Measurements from ENCODE around the gene ACOT7. TPM values are rescaled to one million over a fixed set of nuclear protein-coding genes. Genes with fewer than 3 reads are reported as not detected.

The ACOT7 gene
- total and polyA plus RNA-seq, 12 donors: 4.0 to 40.4 (median 8.6) TPM

GRCh38 chr1:6244401-6245049 is 149.0 kb downstream of the ACOT7 start:
- Histone ChIP-seq H3K4me3 (no peak overlapping the region), H3K36me3 (no peaks in the 10 kb centered on the region), H3K9me3 (no peaks in the 10 kb centered on the region), H3K27me3 (peaks cover 24 to 98% (median 92%) of the 10 kb centered on the region in 7 donors), H3K4me1 (peaks cover 0 to 44% (median 34%) of the 10 kb centered on the region in 9 donors), H3K27ac (no peak overlapping the region)
- ATAC-seq (no peak), DNase-seq (no peak)
- 2 to 3% methylated on average over 20 to 24 of the region's 24 CpGs for WGBS, 2 donors
- TF ChIP-seq, protein P1, sequence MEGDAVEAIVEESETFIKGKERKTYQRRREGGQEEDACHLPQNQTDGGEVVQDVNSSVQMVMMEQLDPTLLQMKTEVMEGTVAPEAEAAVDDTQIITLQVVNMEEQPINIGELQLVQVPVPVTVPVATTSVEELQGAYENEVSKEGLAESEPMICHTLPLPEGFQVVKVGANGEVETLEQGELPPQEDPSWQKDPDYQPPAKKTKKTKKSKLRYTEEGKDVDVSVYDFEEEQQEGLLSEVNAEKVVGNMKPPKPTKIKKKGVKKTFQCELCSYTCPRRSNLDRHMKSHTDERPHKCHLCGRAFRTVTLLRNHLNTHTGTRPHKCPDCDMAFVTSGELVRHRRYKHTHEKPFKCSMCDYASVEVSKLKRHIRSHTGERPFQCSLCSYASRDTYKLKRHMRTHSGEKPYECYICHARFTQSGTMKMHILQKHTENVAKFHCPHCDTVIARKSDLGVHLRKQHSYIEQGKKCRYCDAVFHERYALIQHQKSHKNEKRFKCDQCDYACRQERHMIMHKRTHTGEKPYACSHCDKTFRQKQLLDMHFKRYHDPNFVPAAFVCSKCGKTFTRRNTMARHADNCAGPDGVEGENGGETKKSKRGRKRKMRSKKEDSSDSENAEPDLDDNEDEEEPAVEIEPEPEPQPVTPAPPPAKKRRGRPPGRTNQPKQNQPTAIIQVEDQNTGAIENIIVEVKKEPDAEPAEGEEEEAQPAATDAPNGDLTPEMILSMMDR (IDR thresholded peaks at IDR 0.05): no peak
- intact Hi-C loops (cut with DNase I): loop anchor here (1.0 to 10.0 kb wide), 17 partner anchors 37 to 202 kb away; partner anchors contain the start of genes RNF207 (in 3 of the 10) and CHD5 (in 1 of the 10)

DNA sequence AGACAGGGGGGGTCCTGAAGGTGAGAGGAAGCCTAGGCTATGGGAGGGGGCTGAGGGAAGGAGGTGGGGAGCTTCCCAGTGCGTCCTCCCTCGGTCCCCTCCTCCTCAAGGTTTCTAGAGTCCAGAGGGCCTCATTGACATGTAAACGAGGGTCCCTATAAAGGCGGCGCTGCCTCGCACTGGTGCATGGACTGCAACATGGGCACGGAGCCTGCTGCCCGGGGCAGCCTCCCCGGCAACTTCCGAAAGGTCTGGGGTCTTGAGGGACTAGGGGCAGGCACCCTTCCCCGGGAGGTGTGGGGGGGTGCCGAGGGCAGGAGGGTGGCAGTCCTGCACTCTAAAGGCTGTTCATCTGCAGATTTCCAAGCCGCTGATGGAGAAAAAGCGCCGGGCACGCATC is 149.6 kb downstream of the ACOT7 start, which contains the start of gene HES3:
HES3 (plus strand) TSS at position 187 of the 400 bp plus-strand sequence; CDS start at position 374, 187 bp downstream.
- intact Hi-C loops (cut with DNase I): loop anchor here in 9 of 10 donors (2.0 to 10.0 kb wide), 10 partner anchors 37 to 202 kb away; partner anchors contain the start of genes RNF207 (in 3 of the 9) and CHD5 (in 1 of the 9)
- no peaks in the 10 kb centered on the region for H3K9me3 ChIP-seq
- no peaks in the 10 kb centered on the region for H3K36me3 ChIP-seq
- H3K4me1 ChIP-seq: peaks cover 0 to 42% (median 32%) of the 10 kb centered on the region in 9 donors
- H3K4me3 ChIP-seq: no peak within 1 kb of the TSS
- no peak within 1 kb of the TSS for H3K27ac ChIP-seq
- peaks cover 23 to 99% (median 90%) of the 10 kb centered on the region in 7 donors for H3K27me3 ChIP-seq
- DNase-seq (no peak), ATAC-seq (no peak)
- 3 to 5% methylated on average over 16 of the region's 16 CpGs for WGBS, 2 donors
- TF ChIP-seq, protein P1 (IDR thresholded peaks at IDR 0.05): no peak

- intact Hi-C loops (cut with DNase I): loop anchor here in 7 of 10 donors (5.0 to 10.0 kb wide), 7 partner anchors 36 to 201 kb away; partner anchors contain the start of genes RNF207 (in 3 of the 7) and CHD5 (in 1 of the 7)
- Histone ChIP-seq H3K4me3 (no peak overlapping the region), H3K27me3 (peaks cover 21 to 99% (median 87%) of the 10 kb centered on the region in 7 donors), H3K9me3 (no peaks in the 10 kb centered on the region), H3K36me3 (no peaks in the 10 kb centered on the region), H3K4me1 (peaks cover 0 to 37% (median 29%) of the 10 kb centered on the region in 9 donors), H3K27ac (no peak overlapping the region)
- ATAC-seq (no peak), DNase-seq (no peak)
- 22% methylated on average over 20 of the region's 20 CpGs for WGBS, 2 donors
- TF ChIP-seq, protein P1 (IDR thresholded peaks at IDR 0.05): no peak
Measured at GRCh38 chr1:6243053-6243834, 150.3 kb downstream of the ACOT7 start.

All from heart right ventricle (tissue), 16 donors.